ENCODE results near the gene SMYD3.

SMYD3 gene

GRCh38 chr1:246417813-246418564, 89.1 kb downstream of the SMYD3 start:
- Histone ChIP-seq H3K27ac (ENCODE audit: low read depth, low read length) (peak overlapping the region; percentile 57), H2AFZ (ENCODE audit: low read length, unreplicated experiment) (no peak overlapping the region), H3K36me3 (ENCODE audit: insufficient read depth, low read length) (no peaks in the 10 kb centered on the region), H3K27me3 (ENCODE audit: insufficient read depth, low read length) (no peaks in the 10 kb centered on the region), H3K4me3 (ENCODE audit: low read depth, low read length) (no peak overlapping the region), H3K79me2 (ENCODE audit: control insufficient read depth, insufficient read depth, low read length, unreplicated experiment) (no peaks in the 10 kb centered on the region), H3K4me1 (ENCODE audit: control insufficient read depth, insufficient read depth, low read length, unreplicated experiment) (peaks cover 16% of the 10 kb centered on the region)

- Histone ChIP-seq H3K4me1 (ENCODE audit: control insufficient read depth, insufficient read depth, low read length, unreplicated experiment) (peaks cover 16% of the 10 kb centered on the region), H3K4me3 (ENCODE audit: low read depth, low read length) (peak overlapping the region; percentile 27), H3K27ac (ENCODE audit: low read depth, low read length) (peak overlapping the region; percentile 57), H3K79me2 (ENCODE audit: control insufficient read depth, insufficient read depth, low read length, unreplicated experiment) (no peaks in the 10 kb centered on the region), H2AFZ (ENCODE audit: low read length, unreplicated experiment) (no peak overlapping the region), H3K27me3 (ENCODE audit: insufficient read depth, low read length) (no peaks in the 10 kb centered on the region), H3K36me3 (ENCODE audit: insufficient read depth, low read length) (no peaks in the 10 kb centered on the region)
Measured at GRCh38 chr1:246417152-246417812, 89.8 kb downstream of the SMYD3 start.

GRCh38 chr1:246416261-246416660, 90.8 kb downstream of the SMYD3 start:
- Histone ChIP-seq H3K27me3 (ENCODE audit: insufficient read depth, low read length) (no peaks in the 10 kb centered on the region), H3K36me3 (ENCODE audit: insufficient read depth, low read length) (no peaks in the 10 kb centered on the region), H3K4me1 (ENCODE audit: control insufficient read depth, insufficient read depth, low read length, unreplicated experiment) (peaks cover 16% of the 10 kb centered on the region), H2AFZ (ENCODE audit: low read length, unreplicated experiment) (no peak overlapping the region), H3K4me3 (ENCODE audit: low read depth, low read length) (peak overlapping the region; percentile 27), H3K79me2 (ENCODE audit: control insufficient read depth, insufficient read depth, low read length, unreplicated experiment) (no peaks in the 10 kb centered on the region), H3K27ac (ENCODE audit: low read depth, low read length) (no peak overlapping the region; the same call in 1 of the 2 replicates)

- Histone ChIP-seq H3K4me1 (ENCODE audit: control insufficient read depth, insufficient read depth, low read length, unreplicated experiment) (peaks cover 16% of the 10 kb centered on the region), H3K4me3 (ENCODE audit: low read depth, low read length) (no peak overlapping the region), H3K79me2 (ENCODE audit: control insufficient read depth, insufficient read depth, low read length, unreplicated experiment) (no peaks in the 10 kb centered on the region), H3K27ac (ENCODE audit: low read depth, low read length) (no peak overlapping the region), H3K27me3 (ENCODE audit: insufficient read depth, low read length) (no peaks in the 10 kb centered on the region), H3K36me3 (ENCODE audit: insufficient read depth, low read length) (no peaks in the 10 kb centered on the region), H2AFZ (ENCODE audit: low read length, unreplicated experiment) (no peak overlapping the region)
Measured at GRCh38 chr1:246415028-246415427, 92.1 kb downstream of the SMYD3 start.

GRCh38 chr1:246413430-246413829, 93.6 kb downstream of the SMYD3 start:
- Histone ChIP-seq H3K4me1 (ENCODE audit: control insufficient read depth, insufficient read depth, low read length, unreplicated experiment) (peaks cover 16% of the 10 kb centered on the region), H3K27ac (ENCODE audit: low read depth, low read length) (no peak overlapping the region), H3K36me3 (ENCODE audit: insufficient read depth, low read length) (no peaks in the 10 kb centered on the region), H3K27me3 (ENCODE audit: insufficient read depth, low read length) (no peaks in the 10 kb centered on the region), H3K79me2 (ENCODE audit: control insufficient read depth, insufficient read depth, low read length, unreplicated experiment) (no peaks in the 10 kb centered on the region), H2AFZ (ENCODE audit: low read length, unreplicated experiment) (no peak overlapping the region), H3K4me3 (ENCODE audit: low read depth, low read length) (no peak overlapping the region)

GRCh38 chr1:246404078-246404477, 103.0 kb downstream of the SMYD3 start:
- Histone ChIP-seq H3K79me2 (ENCODE audit: control insufficient read depth, insufficient read depth, low read length, unreplicated experiment) (no peaks in the 10 kb centered on the region), H3K4me1 (ENCODE audit: control insufficient read depth, insufficient read depth, low read length, unreplicated experiment) (peaks cover 8% of the 10 kb centered on the region), H3K36me3 (ENCODE audit: insufficient read depth, low read length) (no peaks in the 10 kb centered on the region), H2AFZ (ENCODE audit: low read length, unreplicated experiment) (no peak overlapping the region), H3K27ac (ENCODE audit: low read depth, low read length) (no peak overlapping the region), H3K27me3 (ENCODE audit: insufficient read depth, low read length) (no peaks in the 10 kb centered on the region), H3K4me3 (ENCODE audit: low read depth, low read length) (no peak overlapping the region)

GRCh38 chr1:246398126-246398813, 108.8 kb downstream of the SMYD3 start:
- no peaks in the 10 kb centered on the region for H3K36me3 ChIP-seq (ENCODE audit: insufficient read depth, low read length)
- no peak overlapping the region for H3K4me3 ChIP-seq (ENCODE audit: low read depth, low read length)
- no peak overlapping the region for H2AFZ ChIP-seq (ENCODE audit: low read length, unreplicated experiment)
- peaks cover 8% of the 10 kb centered on the region for H3K4me1 ChIP-seq (ENCODE audit: control insufficient read depth, insufficient read depth, low read length, unreplicated experiment)
- no peaks in the 10 kb centered on the region for H3K79me2 ChIP-seq (ENCODE audit: control insufficient read depth, insufficient read depth, low read length, unreplicated experiment)
- H3K27ac ChIP-seq (ENCODE audit: low read depth, low read length) = no peak overlapping the region
- no peaks in the 10 kb centered on the region for H3K27me3 ChIP-seq (ENCODE audit: insufficient read depth, low read length)

GRCh38 chr1:246397046-246397445, 110.0 kb downstream of the SMYD3 start:
- Histone ChIP-seq H2AFZ (ENCODE audit: low read length, unreplicated experiment) (no peak overlapping the region), H3K27ac (ENCODE audit: low read depth, low read length) (no peak overlapping the region), H3K27me3 (ENCODE audit: insufficient read depth, low read length) (no peaks in the 10 kb centered on the region), H3K4me1 (ENCODE audit: control insufficient read depth, insufficient read depth, low read length, unreplicated experiment) (peaks cover 8% of the 10 kb centered on the region), H3K79me2 (ENCODE audit: control insufficient read depth, insufficient read depth, low read length, unreplicated experiment) (no peaks in the 10 kb centered on the region), H3K4me3 (ENCODE audit: low read depth, low read length) (no peak overlapping the region), H3K36me3 (ENCODE audit: insufficient read depth, low read length) (no peaks in the 10 kb centered on the region)

- Histone ChIP-seq H3K4me3 (ENCODE audit: low read depth, low read length) (no peak overlapping the region), H2AFZ (ENCODE audit: low read length, unreplicated experiment) (no peak overlapping the region), H3K36me3 (ENCODE audit: insufficient read depth, low read length) (no peaks in the 10 kb centered on the region), H3K79me2 (ENCODE audit: control insufficient read depth, insufficient read depth, low read length, unreplicated experiment) (no peaks in the 10 kb centered on the region), H3K27ac (ENCODE audit: low read depth, low read length) (no peak overlapping the region), H3K27me3 (ENCODE audit: insufficient read depth, low read length) (no peaks in the 10 kb centered on the region), H3K4me1 (ENCODE audit: control insufficient read depth, insufficient read depth, low read length, unreplicated experiment) (peaks cover 8% of the 10 kb centered on the region)
Measured at GRCh38 chr1:246396322-246396721, 110.8 kb downstream of the SMYD3 start.

- no peaks in the 10 kb centered on the region for H3K79me2 ChIP-seq (ENCODE audit: control insufficient read depth, insufficient read depth, low read length, unreplicated experiment)
- no peaks in the 10 kb centered on the region for H3K4me1 ChIP-seq (ENCODE audit: control insufficient read depth, insufficient read depth, low read length, unreplicated experiment)
- no peak overlapping the region for H3K4me3 ChIP-seq (ENCODE audit: low read depth, low read length)
- no peak overlapping the region for H2AFZ ChIP-seq (ENCODE audit: low read length, unreplicated experiment)
- peaks cover 6% of the 10 kb centered on the region for H3K36me3 ChIP-seq (ENCODE audit: insufficient read depth, low read length)
- H3K27ac ChIP-seq (ENCODE audit: low read depth, low read length) = no peak overlapping the region
- H3K27me3 ChIP-seq (ENCODE audit: insufficient read depth, low read length) = no peaks in the 10 kb centered on the region
Measured at GRCh38 chr1:246394121-246394520, 113.0 kb downstream of the SMYD3 start.
